Epithelial cell of proximal tubule (primary cell): ENCODE data around the gene IFT81. TPM values are rescaled to one million over a fixed set of nuclear protein-coding genes. Genes with fewer than 3 reads are reported as not detected.
A peak's percentile ranks its signal among the peaks of the same experiment; 100 is the strongest.

Experiments used
- DNase-seq: peaks from one replicate; pipeline ENCODE4 v3.0.0-alpha.2; 2011; ENCODE audit warnings: low read depth
- H3K4me3 ChIP-seq: 2 replicates; pipeline ENCODE4 v1.5.1; 2011; ENCODE audit warnings: low read depth, mild to moderate bottlenecking, low read length
- CTCF ChIP-seq: conservative IDR thresholded peaks from 2 replicates; pipeline ENCODE4 v1.5.1; 2012; ENCODE audit warnings: low read depth, mild to moderate bottlenecking, low read length
- total RNA-seq: library from RNA; depleted of rRNA; stranded (reverse); fragments of >200 nt; gene quantifications from 2 replicates; pipeline ENCODE4 v1.2.3, GENCODE V29; 2015

IFT81 gene
- total RNA-seq, 1 donor from 2014 or later, result 10.7 TPM

DNA sequence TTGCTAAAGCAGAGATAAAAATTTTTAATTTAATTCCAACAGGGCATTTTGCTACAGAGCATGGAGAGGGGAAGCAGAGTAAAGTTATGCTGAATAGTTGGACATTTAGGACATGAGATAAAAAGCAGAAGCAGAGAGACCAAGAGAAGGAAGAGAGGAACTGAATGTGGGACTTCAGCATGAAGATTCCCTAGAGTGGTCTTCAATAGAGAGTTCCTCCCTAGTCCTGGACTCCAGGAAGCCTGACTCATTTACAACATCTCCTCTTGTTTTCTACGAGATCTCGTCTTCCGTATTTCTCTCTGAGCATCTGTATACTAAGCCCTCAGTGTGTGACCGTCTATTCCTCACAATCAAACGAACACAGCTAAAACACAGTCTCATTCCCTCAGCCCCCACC is 35.2 kb upstream of the IFT81 start:
- no peak for TF ChIP-seq CTCF

GRCh38 chr12:110090266-110091135 is 33.7 kb upstream of the IFT81 start:
- no peak for DNase-seq
- TF ChIP-seq CTCF, result no peak
- no peak overlapping the region for H3K4me3 ChIP-seq

More for the DNA sequence above, 35.2 kb upstream of the IFT81 start:
- DNase-seq, result no peak
- H3K4me3 ChIP-seq, result no peak overlapping the region

DNA sequence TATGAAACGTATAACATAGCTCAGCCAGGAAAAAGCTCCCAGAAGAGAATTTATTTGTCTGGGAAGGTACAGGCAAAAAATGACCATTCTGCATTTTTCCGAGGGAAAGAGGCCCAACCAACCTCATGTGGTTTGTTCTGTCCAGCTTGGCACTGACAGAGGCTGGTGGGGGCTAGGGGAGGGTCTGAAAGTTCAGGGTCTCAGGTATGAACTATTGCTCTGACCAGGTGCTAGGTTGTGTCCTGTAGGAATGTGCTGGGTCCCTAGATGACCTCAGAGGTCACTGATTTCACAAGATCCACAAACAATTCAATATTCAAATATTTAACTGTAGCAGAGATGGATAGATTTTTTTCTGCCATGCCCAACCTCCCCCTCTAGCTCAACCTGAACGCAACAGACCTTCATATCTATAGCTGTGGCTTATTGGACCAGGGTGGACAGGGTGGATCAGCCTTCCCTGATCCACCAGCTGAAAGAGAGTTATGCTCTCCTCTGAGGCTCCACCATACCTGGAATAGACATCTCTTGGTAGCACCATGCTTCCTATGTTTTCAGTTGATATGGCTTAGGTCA is 32.9 kb upstream of the IFT81 start:
- no peak for TF ChIP-seq CTCF
- H3K4me3 ChIP-seq, result no peak overlapping the region
- no peak for DNase-seq

DNA sequence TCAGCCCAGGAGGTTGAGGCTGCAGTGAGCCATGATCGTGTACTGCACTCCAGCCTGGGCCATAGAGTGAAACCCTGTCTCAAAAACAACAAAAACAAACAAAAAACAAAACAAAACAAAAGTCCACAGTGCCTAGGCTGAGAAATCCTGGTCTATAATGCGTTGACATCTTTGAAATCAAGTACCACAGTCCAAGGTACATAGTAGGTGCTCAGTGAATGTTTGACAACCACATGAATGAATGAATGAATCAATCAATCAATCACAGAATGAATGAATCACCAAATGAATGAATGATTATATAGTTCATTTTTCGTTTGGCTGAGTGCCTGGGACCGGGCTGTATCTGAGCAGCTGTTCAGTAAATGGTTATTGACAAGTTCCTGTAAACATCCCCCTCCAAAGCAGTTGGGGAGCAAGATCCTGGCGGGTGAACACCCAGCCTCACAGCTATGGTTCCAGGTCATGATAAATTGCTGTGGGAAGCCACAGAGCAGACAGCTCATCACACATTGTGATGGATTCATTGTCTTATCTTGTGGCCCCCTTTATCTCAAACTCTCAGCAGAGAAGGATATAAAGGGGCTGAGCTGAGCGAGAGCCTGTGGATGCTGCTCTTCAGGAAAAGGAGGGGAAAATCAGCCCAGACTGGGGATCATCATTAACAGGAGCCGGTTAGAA is 30.4 kb upstream of the IFT81 start:
- no peak for DNase-seq
- no peak overlapping the region for H3K4me3 ChIP-seq
- TF ChIP-seq CTCF, result no peak

GRCh38 chr12:110100315-110100970 is 23.7 kb upstream of the IFT81 start:
- peak; percentile 95 for TF ChIP-seq CTCF
- DNase-seq, result no peak
- H3K4me3 ChIP-seq, result no peak overlapping the region

- TF ChIP-seq CTCF, result peak; percentile 62
- H3K4me3 ChIP-seq, result no peak overlapping the region
- peak; percentile 19 for DNase-seq
Observed at GRCh38 chr12:110102255-110102654, 21.9 kb upstream of the IFT81 start.
